HG03103 (cell line): ENCODE results near the gene PTPRK.

Source experiments
- ATAC-seq: cut with Tn5 transposase; IDR thresholded peaks from one replicate; pipeline ENCODE4 v1.9.1; 2021; ENCODE audit warnings: low read depth; ENCODE audit not compliant: unreplicated experiment

The PTPRK gene

GRCh38 chr6:128517124-128517523 lies 3.3 kb downstream of the PTPRK start:
- no peak for ATAC-seq

GRCh38 chr6:128516514-128516898 lies 3.9 kb downstream of the PTPRK start:
- no peak for ATAC-seq

- ATAC-seq: no peak
These were observed 4.6 kb downstream of the PTPRK start for GRCh38 chr6:128515550-128516513.

GRCh38 chr6:128513878-128514277 lies 6.5 kb downstream of the PTPRK start:
- no peak for ATAC-seq

GRCh38 chr6:128512296-128512695 lies 8.1 kb downstream of the PTPRK start:
- no peak for ATAC-seq

- no peak for ATAC-seq
These were observed 8.9 kb downstream of the PTPRK start for GRCh38 chr6:128511506-128511905.

GRCh38 chr6:128509709-128510108 lies 10.7 kb downstream of the PTPRK start:
- ATAC-seq: no peak

- no peak for ATAC-seq
These were observed 11.7 kb downstream of the PTPRK start for GRCh38 chr6:128508588-128509296.

GRCh38 chr6:128507337-128508310 lies 12.8 kb downstream of the PTPRK start:
- no peak for ATAC-seq

GRCh38 chr6:128505603-128506002 lies 14.8 kb downstream of the PTPRK start:
- no peak for ATAC-seq

- no peak for ATAC-seq
These were observed 16.3 kb downstream of the PTPRK start for GRCh38 chr6:128504003-128504654.

GRCh38 chr6:128500749-128501600 lies 19.4 kb downstream of the PTPRK start:
- no peak for ATAC-seq

- no peak for ATAC-seq
These were observed 20.4 kb downstream of the PTPRK start for GRCh38 chr6:128500014-128500413.

- ATAC-seq: no peak
These were observed 21.2 kb downstream of the PTPRK start for GRCh38 chr6:128499079-128499731.

- ATAC-seq: no peak
These were observed 22.2 kb downstream of the PTPRK start for GRCh38 chr6:128498234-128498633.

- ATAC-seq: no peak
These were observed 24.7 kb downstream of the PTPRK start for GRCh38 chr6:128495536-128496333.

GRCh38 chr6:128494440-128494839 lies 26.0 kb downstream of the PTPRK start:
- no peak for ATAC-seq

GRCh38 chr6:128493877-128494276 lies 26.5 kb downstream of the PTPRK start:
- ATAC-seq: no peak
